Measurements from ENCODE around the gene MAST1. TPM values are rescaled to one million over a fixed set of nuclear protein-coding genes. Genes with fewer than 3 reads are reported as not detected.
"Not testable (repeated sequence)": the region's sequence is repeated elsewhere in the genome, so short reads cannot be mapped to it uniquely, and the experiment has no call there.

Gene MAST1
- total RNA-seq, 4 donors from 2014 or later: 0.56 TPM; not detected in 3

GRCh38 chr19:12815088-12815487 lies 23.2 kb upstream of the MAST1 start:
- TF ChIP-seq CTCF (IDR thresholded peaks at IDR 0.05) (no peak), POLR2A (IDR thresholded peaks at IDR 0.05) (no peak)

GRCh38 chr19:12817188-12817587 lies 21.1 kb upstream of the MAST1 start:
- H3K36me3 ChIP-seq; H3K9me3 ChIP-seq; DNase-seq; intact Hi-C loops (cut with DNase I); H3K4me3 ChIP-seq (replicated peaks in 1 of 3); H3K4me1 ChIP-seq; H3K27me3 ChIP-seq; H3K27ac ChIP-seq: not testable (repeated sequence)
- 94 to 95% methylated on average over 6 of the region's 6 CpGs for WGBS, 2 donors

More at GRCh38 chr19:12815088-12815487, 23.2 kb upstream of the MAST1 start:
- H3K4me3 ChIP-seq (replicated peaks in 1 of 3): no peak overlapping the region
- intact Hi-C loops (cut with DNase I): no loop called here
- WGBS, 2 donors: 84 to 91% methylated on average over 7 of the region's 7 CpGs
- H3K9me3 ChIP-seq: no peaks in the 10 kb centered on the region
- no peaks in the 10 kb centered on the region for H3K27me3 ChIP-seq
- H3K4me1 ChIP-seq: no peaks in the 10 kb centered on the region
- no peak for DNase-seq
- no peaks in the 10 kb centered on the region for H3K36me3 ChIP-seq
- H3K27ac ChIP-seq: no peak overlapping the region

GRCh38 chr19:12817810-12818209 lies 20.5 kb upstream of the MAST1 start:
- H3K36me3 ChIP-seq; intact Hi-C loops (cut with DNase I); H3K27me3 ChIP-seq; H3K4me3 ChIP-seq (replicated peaks in 1 of 3); H3K9me3 ChIP-seq; H3K4me1 ChIP-seq; DNase-seq; H3K27ac ChIP-seq: not testable (repeated sequence)
- WGBS, 2 donors: 94 to 97% methylated on average over 11 of the region's 11 CpGs

- Histone ChIP-seq H3K27me3 (peaks cover 7% of the 10 kb centered on the region), H3K9me3 (no peaks in the 10 kb centered on the region), H3K4me3 (replicated peaks in 1 of 3) (no peak overlapping the region), H3K36me3 (no peaks in the 10 kb centered on the region), H3K4me1 (no peaks in the 10 kb centered on the region), H3K27ac (no peak overlapping the region)
- no peak for DNase-seq
- WGBS, 2 donors: 90 to 94% methylated on average over 2 of the region's 2 CpGs
- intact Hi-C loops (cut with DNase I): no loop called here
- TF ChIP-seq CTCF (IDR thresholded peaks at IDR 0.05) (no peak), POLR2A (IDR thresholded peaks at IDR 0.05) (no peak)
Measured at GRCh38 chr19:12821761-12822160, 16.6 kb upstream of the MAST1 start.

- peak in 1 of 2 donors; percentile 11 for DNase-seq
- Histone ChIP-seq H3K27me3 (peaks cover 12% of the 10 kb centered on the region), H3K27ac (no peak overlapping the region), H3K4me3 (replicated peaks in 1 of 3) (no peak overlapping the region), H3K9me3 (no peaks in the 10 kb centered on the region), H3K36me3 (no peaks in the 10 kb centered on the region), H3K4me1 (no peaks in the 10 kb centered on the region)
- WGBS, 2 donors: 8 to 13% methylated on average over 26 to 46 of the region's 46 CpGs
- intact Hi-C loops (cut with DNase I): no loop called here
- TF ChIP-seq CTCF (IDR thresholded peaks at IDR 0.05) (peak in 1 of 6 experiments; percentile 36), POLR2A (IDR thresholded peaks at IDR 0.05) (no peak)
Measured at GRCh38 chr19:12825254-12826131, 12.8 kb upstream of the MAST1 start.

GRCh38 chr19:12828494-12828893 lies 9.8 kb upstream of the MAST1 start:
- intact Hi-C loops (cut with DNase I): no loop called here
- H3K4me1 ChIP-seq: peaks cover 0 to 10% of the 10 kb centered on the region in 2 donors
- no peaks in the 10 kb centered on the region for H3K36me3 ChIP-seq
- WGBS, 2 donors: 6 to 9% methylated on average over 18 to 23 of the region's 23 CpGs
- H3K9me3 ChIP-seq: no peaks in the 10 kb centered on the region
- TF ChIP-seq POLR2A (IDR thresholded peaks at IDR 0.05) (no peak), CTCF (IDR thresholded peaks at IDR 0.05) (no peak)
- DNase-seq: peak in 1 of 2 donors; percentile 16
- H3K27ac ChIP-seq: no peak overlapping the region
- H3K4me3 ChIP-seq (replicated peaks in 1 of 3): no peak overlapping the region
- peaks cover 25% of the 10 kb centered on the region for H3K27me3 ChIP-seq

Measured in thyroid gland (tissue), 4 donors.